NB4 (cell line): ENCODE measurements around the gene BECN2.

Experiments
- CTCF ChIP-seq: IDR thresholded peaks from one replicate; pipeline ENCODE4 v1.5.1; 2012; ENCODE audit warnings: low read depth, low read length
- MAX ChIP-seq: IDR thresholded peaks from 2 replicates; pipeline ENCODE4 v1.6.1; 2011; ENCODE audit warnings: low read depth, low read length
- POLR2A ChIP-seq: IDR thresholded peaks from 2 replicates; pipeline ENCODE4 v1.6.1; 2011; ENCODE audit warnings: mild to moderate bottlenecking; ENCODE audit not compliant: insufficient read length; ENCODE audit errors: extremely low read depth

GRCh38 chr1:241926141-241926540 is 31.4 kb upstream of the BECN2 start:
- TF ChIP-seq POLR2A: no peak
- no peak for TF ChIP-seq CTCF
- TF ChIP-seq MAX: no peak
